Measurements from ENCODE around the gene CDR2L.
A peak's percentile ranks its signal among the peaks of the same experiment; 100 is the strongest.
"Not testable (repeated sequence)": the region's sequence is repeated elsewhere in the genome, so short reads cannot be mapped to it uniquely, and the experiment has no call there.

Gene CDR2L

DNA sequence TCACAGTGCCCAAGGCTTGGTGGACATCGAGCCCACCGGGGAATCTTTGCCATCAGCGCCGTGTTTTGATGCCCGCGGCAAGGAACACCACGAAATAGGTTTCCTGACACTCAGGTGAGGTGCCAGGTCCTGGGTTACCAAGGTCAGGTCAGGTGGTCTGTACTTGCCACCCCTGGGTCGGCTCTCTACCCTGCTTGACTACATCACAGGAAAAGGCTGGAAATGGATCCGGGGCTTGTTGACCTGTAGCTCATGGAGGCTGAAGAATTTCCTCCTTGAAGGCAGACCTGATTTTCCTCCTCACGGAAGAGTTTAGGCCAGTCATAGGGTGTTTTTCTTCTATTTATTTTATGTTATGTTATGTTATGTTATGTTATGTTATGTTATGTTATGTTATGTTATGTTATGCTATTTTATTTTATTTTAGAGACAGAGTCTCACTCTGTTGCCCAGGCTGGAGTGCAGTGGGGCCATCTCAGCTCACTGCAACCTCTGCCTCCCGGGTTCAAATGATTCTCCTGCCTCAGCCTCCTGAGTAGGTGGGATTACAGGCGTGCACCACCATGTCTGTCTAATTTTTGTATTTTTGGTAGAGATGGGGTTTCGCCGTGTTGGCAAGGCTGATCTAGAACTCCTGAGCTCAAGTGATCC is 4.6 kb upstream of the CDR2L start:
- DNase-seq: not testable (repeated sequence)

DNA sequence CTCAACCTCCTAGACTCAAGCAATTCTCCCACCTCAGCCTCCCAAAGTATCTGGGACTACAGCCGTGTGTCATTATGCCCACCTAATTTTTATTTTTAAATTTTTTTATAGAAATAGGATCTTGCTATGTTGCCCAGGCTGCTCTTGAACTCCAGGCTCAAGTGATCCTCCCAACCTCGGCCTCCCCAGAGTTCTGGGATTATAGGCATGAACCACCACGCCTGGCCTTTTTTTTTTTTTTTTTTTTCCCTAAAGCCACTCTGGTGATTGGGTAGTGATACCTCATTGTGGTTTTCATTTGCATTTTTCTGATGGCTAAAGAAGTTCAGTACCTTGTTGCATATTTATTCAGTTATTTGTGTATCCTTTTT is 1.2 kb upstream of the CDR2L start:
- no peak for DNase-seq

DNA sequence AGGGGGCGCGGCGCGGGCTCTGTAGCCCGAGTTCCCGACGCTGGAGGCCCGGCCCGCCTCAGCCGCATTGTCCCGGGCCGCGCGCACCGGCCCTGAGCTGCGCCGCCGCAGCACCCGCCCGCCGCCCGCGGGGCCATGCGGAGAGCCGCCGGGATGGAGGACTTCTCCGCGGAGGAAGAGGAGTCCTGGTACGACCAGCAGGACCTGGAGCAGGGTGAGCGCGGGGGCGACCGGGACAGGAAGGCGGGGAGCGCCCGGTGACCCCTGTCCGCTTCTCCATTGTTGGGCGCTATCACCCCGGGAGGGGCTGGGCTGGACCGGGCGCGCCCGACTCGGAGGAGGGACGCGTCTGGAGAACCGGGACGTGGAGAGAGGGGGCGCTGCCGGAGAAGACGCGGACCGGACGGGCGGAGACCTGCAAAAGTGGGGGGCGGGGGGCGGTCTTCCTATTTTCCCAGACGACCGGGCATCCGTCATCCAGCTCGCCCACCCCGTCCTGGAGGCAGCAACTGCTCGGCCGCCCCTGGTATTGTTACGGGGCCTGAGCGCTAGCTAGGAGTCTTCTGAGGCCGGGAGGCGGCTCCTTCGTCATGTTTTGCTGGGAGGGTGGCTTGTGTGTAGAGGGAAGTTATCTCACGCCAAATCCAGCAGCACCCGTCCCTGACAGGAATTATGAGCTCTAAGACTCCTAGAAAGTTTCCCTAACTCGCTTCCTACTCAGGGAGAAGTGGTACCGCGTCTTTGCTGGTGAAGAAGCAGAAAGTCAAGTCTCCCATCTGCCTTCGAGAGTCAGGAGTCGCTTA is 678 bp downstream of the CDR2L start:
- peak; percentile 81 for DNase-seq

DNA sequence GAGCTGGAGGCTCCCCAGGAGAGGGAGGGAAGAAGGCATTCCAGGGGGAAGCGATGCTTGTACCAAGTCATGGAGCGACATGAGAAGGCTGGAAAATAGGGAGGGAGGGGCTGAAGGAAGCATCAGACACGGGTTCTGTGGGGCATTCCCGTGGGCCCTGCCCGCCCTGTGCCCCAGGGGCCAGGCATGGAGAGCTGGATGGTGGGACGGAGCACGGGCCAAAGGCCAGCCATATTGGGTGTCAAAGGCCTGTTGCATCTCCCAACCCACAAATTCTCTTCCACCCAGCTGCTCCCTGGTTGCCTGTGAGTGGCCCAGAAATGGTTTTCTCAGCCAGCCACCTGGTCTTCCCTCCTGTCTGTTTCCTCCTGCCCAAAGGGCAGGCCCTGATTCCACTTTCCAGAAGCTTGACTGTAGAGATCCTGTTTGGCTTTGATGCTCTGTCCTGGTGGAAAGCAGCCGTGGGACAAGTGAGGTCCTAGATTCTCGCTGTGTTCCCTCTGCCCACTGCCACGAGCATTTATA is 3.2 kb downstream of the CDR2L start:
- DNase-seq: no peak

DNA sequence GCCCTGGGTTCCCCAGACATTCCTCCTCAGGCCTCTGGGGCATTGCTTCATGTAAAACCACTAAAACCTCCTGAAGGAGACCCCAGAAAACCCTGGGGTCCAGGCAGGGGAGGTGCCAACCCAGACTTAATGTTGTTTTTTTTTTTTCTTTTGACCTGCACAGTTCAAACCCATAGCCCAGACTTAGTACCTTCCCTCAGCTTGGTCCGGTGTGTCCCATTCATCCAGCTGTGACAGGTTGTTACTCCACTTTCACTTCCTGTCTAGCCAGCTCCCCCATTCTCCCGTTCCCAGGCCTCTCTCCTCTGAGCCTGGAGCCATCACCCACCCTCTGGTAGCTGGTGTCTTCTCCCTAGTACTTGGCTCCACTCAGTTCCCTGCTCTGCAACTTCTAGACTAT is 4.8 kb downstream of the CDR2L start:
- DNase-seq: no peak

DNA sequence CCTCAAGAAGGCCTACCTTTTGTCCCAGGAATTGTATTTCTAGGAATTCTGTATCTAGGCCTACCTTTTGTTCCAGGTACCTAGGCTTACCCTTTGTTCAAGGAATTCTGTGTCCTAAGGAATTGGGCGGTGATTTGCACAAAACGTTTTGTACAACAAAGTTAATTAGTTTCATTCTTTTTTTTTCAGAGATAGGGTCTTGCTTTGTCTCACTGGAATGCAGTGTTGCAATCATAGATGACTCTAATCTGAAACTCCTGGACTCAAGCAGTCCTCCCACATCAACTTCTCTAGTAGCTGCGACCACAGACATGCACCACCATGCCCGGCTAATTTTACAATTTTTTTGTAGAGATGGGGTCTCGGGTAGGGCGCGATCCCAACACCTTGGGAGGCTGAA is 7.0 kb downstream of the CDR2L start:
- peak; percentile 65 for DNase-seq

DNA sequence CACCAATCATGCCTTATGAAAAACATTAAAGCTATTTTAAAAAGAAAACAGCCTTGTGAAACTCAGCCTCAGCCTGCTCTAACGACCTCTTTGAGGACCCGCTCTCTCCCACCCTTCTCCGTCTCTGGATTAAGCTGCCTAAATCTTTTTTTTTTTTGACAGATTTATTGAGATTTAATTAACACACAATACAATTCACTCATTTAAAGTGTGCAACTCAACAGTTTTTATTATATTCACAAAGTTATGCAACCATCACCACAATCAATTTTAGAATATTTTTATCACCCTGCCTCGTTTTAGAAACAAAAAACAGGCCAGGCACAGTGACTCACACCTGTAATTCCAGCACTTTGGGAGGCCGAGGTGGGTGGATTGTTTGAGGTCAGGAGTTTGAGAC is 8.4 kb downstream of the CDR2L start:
- no peak for DNase-seq

DNA sequence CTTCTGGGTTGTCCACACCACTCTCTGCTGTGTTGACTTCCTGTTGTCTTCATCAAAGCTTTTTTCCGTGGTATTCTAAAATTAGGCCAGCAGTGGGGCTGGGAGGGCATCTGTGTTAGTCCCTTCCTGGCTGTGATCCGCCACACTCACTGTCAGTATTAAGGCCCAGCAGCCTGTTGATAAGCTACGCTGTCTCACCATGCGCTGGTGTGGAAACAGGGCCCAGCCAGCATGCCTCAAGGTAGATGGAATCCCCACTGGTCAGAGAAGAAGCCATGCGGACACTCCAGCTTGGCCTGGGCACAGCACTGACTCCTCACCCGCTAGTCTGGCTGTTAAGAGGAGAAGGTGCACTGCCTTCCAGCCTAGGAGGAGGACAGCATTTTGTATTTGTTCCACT is 11.4 kb downstream of the CDR2L start:
- no peak for DNase-seq

DNA sequence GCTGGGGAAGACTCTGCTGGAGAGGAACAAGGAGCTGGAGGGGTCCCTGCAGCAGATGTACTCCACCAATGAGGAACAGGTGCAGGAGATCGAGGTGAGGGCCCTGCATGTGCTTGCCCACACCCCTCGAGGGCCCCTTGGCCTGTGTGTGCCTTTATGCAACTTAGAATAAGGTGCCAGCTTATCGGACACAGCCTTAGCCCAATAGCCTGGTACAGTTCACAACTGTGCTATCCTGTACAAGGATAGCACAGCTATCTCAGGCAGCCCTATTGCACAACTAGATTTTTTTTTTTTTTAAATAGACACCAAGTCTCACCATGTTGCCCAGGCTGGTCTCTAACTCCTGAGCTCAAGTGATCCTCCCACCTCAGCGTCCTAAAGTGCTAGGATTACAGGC is 12.1 kb downstream of the CDR2L start:
- no peak for DNase-seq

DNA sequence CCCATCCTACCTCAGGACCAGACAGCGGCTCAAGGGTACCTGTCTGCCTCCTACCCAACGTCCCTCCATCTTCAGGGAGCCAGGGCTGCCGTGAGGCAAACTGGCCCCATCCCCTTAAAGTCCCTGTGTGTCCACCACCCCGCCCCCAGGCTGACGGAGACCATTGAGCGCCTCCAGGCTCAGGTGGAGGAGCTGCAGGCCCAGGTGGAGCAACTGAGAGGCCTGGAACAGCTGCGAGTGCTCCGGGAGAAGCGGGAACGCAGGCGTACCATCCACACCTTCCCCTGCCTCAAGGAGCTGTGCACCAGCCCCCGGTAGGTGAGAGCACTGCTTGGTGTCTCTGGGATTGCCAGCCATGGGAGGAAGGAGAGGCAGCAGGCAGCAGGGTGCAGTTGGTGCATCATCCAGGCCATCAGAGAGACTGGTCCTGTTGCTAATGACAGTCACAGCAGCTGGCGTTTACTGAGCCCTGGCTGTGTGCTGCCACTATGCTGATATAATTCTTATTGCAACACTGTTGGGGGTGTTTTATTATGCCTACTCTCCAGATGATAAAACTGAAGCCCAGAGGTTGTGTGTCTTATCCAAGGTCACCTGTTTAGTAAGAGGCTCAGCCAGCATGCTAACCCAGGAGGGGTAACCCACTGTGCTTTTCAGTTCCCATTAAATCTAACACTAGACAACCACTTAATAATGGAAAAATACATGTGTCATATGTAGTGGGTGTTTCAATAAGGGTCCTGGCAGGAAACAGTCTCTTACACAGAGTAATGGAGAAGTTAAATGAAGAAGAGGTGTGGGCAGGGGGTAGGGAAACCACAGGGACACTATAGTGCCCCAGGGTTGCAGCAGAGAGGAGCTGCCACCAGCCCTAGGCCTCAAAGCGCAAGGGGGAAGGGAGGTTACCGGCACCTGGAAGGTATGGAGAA is 14.7 kb downstream of the CDR2L start:
- no peak for DNase-seq

DNA sequence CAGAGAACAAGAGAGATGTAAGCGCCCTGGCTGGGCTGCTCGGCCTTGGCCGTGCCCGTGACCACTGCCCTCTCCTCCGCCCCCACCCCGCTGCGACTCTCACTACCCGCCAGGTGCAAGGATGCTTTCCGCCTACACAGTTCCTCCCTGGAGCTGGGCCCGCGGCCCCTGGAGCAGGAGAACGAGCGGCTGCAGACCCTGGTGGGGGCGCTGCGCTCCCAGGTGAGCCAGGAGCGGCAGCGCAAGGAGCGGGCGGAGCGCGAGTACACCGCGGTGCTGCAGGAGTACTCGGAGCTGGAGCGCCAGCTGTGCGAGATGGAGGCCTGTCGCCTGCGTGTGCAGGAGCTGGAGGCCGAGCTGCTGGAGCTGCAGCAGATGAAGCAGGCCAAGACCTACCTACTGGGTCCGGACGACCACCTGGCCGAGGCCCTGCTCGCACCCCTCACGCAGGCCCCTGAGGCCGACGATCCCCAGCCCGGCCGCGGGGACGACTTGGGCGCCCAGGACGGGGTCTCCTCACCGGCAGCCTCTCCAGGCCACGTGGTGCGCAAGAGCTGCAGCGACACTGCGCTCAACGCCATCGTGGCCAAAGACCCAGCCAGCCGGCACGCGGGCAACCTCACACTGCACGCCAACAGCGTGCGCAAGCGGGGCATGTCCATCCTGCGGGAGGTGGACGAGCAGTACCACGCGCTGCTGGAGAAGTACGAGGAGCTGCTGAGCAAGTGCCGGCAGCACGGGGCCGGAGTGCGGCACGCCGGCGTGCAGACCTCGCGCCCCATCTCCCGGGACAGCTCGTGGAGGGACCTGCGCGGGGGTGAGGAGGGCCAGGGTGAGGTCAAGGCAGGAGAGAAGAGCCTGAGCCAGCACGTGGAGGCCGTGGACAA is 15.9 kb downstream of the CDR2L start:
- DNase-seq: no peak

DNA sequence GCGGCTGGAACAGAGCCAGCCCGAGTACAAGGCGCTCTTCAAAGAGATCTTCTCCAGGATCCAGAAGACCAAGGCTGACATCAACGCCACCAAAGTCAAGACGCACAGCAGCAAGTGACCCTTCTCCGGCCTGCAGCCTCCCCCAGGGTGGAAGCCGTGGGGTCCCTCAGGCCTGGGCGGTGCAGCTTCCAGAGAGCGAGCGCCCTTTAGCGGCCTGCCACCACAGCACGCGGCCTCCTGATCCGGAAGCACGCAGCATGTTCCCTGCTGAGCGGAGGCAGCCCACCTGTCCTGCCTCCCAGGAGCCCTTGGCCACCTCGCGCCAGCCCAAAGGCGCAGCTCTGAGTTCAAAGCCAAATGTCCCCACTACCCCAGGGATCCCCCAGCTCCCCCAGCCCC is 16.5 kb downstream of the CDR2L start:
- no peak for DNase-seq

DNA sequence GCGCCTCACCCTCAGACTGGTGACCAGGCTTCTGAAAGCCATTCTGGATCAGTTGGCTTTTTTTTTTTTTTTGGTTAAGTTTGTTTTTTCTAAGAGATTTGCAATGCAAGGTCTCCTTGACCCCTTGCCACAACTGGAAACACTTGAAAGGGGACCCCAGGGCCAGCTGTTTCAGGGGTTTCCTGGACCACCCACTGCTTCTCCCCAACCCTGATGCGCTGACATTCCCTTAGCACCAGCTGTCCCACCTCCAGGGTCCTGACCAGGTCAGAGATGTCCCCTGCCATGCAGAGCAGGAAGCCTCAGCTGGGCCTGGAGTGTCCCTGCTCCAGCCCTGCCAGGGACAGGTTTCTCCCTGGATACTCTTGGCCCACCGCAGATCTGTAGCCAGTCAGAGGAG is 16.9 kb downstream of the CDR2L start:
- DNase-seq: no peak

DNA sequence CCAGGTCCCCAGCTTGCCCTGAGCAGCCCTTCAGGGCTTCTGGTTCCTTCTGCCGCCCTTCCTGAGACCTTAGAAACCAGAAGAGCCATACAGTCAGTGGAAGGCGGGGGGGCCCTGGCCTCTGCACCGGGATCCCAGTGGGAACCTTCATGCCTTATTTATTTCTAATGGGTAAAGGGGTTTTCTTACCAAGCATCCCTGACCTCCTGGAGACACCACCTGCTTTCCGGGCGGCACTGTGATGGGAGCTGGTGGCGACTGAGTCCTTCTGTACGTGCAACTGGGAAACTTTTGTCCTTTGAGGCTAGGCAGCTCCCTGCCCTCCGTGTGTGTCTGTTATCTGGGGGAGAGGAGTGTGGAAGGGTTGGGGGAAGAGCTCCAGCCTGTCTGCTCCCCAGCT is 17.9 kb downstream of the CDR2L start:
- no peak for DNase-seq

DNA sequence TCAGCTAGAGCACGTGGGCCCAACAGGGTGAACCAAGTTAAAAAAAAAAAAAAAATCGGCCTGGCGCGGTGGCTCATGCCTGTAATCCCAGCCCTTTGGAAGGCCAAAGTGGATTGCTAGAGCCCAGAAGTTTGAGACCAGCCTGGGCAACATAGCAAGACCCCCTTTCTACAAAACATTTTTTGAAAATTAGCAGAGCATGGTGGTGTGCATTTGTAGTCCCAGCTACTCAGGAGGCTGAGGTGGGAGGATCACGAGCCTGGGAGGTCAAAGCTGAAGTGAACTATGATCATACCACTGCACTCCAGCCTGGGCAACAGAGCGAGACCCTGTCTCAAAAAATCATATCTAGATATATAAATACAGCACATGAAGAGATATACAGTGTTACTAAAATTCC is 18.7 kb downstream of the CDR2L start:
- not testable (repeated sequence) for DNase-seq

DNA sequence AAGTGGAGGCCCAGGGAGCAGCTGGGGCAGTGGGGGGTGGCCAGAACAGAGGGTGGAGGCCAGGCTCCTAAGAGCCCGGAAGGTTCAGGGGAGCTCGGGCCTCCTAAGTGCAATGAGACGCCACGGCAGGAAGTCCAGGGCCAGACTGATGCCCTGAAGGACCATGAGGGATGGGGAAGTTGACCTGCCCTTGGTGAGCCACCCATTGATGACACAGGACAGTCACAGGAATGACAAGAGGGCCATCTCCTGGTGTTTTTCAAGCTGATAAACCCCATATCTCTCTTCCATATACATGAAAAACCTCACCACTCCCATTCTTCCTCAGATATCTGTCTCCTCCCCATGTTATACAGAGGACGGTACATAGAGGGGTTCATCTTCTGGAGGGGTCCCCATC is 19.2 kb downstream of the CDR2L start:
- DNase-seq: no peak

DNA sequence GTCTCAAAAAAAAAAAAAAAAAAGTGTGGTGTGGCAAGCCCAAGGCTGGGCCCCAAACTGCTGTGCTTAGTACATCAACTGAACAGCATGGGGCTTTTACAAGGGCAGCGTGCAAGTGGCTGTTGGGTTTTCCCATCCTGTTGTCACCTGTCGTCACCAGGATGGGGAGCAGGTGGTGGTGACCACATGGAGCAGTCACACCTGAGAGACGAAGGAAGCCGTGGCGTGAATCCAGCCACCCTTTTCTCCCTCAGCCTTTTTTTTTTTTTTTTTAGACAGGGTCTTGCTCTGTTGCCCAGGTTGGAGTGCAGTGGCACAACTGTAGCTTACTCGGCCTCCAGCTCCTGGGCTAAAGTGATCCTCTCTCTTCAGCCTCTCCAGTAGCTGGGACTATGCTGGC is 20.9 kb downstream of the CDR2L start:
- DNase-seq: no peak

DNA sequence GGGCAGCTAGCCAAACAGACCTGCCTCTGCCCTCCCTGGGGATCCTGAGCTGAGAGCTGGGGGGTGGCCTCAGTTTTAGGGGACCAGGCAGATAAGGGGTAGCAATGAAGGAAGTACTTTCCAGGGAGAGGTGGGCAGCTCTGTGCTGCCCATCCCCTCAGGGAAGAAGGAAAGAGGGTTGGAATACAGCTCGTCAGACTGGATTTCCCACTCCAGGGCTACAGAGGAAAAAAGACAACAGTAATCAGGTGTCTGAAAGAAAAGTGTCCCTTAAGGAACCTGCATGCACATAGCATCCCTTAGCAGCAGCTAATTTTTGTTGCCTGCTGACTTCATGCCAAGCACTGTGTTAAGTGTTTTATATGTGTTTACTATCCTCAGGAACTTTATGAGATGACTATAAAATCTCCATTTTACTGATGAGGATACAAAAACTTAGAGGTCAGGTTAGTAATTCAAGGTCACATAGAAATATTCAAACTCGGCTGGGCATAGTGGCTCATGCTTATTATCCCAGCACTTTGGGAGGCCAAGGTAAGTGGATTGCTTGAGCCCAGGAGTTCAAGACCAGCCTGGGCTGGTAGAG is 21.8 kb downstream of the CDR2L start:
- no peak for DNase-seq

DNA sequence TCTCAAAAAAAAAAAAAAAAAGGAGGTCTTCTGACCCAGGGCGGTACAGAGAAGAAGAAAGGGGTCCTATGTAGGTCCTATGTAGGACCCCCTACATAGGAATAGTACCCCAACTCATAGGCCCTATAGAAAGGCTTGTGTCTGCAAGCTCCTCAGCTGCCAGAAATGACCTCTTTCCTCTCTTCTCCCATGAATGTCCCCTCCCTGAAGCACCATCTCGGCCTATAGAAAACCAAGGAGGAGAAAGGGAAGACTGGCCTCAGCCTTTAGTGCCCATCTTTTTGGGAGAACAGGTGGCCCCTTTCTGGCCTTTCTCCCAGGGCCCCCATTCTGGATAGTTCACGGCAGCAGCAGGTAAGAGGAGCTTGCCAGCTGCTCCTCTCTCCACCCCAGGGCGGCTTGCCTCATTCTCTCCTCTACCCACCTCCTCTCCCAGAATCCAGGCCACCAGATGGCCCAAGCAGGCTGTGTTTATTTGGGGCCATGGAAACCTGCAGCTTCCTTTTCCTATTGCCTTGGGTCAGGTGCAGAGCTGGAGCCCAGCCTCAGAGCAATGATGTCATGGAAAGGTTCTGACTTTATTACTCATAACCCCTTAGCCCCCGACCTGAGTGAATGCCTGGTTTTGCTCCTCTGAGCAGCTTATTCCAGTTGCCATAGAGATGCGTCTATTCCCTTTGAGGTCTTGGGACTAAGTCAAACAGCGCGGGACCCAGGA is 23.4 kb downstream of the CDR2L start:
- no peak for DNase-seq

DNA sequence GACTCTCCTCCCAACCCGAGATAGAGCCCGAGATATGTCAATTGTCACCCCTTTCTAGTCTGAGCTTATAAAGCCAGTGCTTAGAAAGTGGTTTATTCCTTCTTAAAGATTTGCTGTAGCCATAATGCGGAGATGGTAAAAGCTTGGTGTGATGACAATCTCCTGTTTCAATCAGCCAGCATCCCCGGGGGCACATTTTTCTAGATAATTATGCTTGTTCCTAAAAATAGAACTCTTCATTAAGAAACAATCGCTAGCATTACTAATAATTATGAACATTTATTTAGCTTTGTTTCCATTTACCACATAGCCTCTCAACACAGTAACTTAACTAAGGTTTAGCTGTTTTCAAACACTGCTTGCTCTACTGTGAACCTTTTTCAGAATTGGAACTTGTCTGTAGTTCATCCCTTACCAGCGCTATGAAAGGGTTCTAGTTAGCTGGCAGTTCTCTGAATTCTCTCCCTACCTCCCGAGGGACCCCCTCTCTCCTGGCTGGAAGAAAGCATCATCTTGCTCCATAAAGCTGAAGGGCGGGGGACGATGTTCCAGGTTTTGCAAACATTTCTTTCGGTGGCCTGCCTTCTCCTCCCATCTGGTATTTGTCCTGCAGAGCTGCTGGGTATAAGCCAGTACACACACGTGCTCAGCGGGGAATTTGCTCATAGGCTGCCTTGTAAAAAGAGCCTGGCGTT is 24.1 kb downstream of the CDR2L start:
- DNase-seq: peak; percentile 70

DNA sequence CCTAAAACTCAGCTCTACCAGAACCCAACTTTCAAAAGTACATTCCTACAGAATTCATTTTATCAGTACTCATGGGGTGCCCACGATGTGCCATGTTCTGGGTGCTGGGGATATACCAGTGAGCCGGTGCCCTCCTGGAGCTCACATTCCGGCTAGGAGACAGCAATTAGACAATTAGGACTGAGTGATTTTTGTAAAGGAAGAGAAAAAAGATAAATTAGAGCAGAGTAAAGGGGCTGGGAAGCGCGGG is 24.6 kb downstream of the CDR2L start:
- DNase-seq: no peak

Measured in fibroblast of upper back skin (primary cell).